H1 (cell line): ENCODE measurements around the gene SLC26A1. TPM values are rescaled to one million over a fixed set of nuclear protein-coding genes. Genes with fewer than 3 reads are reported as not detected.

ENCODE experiments used
- NRF1 ChIP-seq: IDR thresholded peaks from 2 replicates; pipeline ENCODE4 v1.6.1; 2011; ENCODE audit warnings: mild to moderate bottlenecking, low read depth, low read length, improper control_type of control experiment
- polyA plus RNA-seq, 7 experiments: library from polyadenylated mRNA; depleted of rRNA in 3 of 7; stranded (reverse) in 5 of 7; unstranded in 2 of 7; fragments of >200 nt in 5 of 7; fragments of 200-250 nt in 2 of 7; gene quantifications; 1 replicate in 5 of 7; 2 replicates in 1 of 7; 4 replicates in 1 of 7; pipeline versions ENCODE4 v1.2.1 to v1.2.3, GENCODE V29; 2011 to 2013; ENCODE audit warnings: missing spikeins in 2 of 7, mixed read lengths in 2 of 7
- total RNA-seq: library from RNA; stranded (reverse); fragmentation: NEBNext Ultra II Directional; extraction: Animal tissue kit (Norgen Biotek cat#: 25700); gene quantifications from 2 replicates; pipeline ENCODE4 v1.2.1, GENCODE V29; 2021
- TF ChIP-seq, protein P1 (sequence below): IDR thresholded peaks from 2 replicates; pipeline ENCODE4 v1.6.1; 2011; ENCODE audit warnings: low read depth, mild to moderate bottlenecking, low read length; ENCODE audit not compliant: insufficient read depth

Gene SLC26A1
- total and polyA plus RNA-seq, 2 of the 8 experiments (the other 6 are each of a cell fraction or from before 2014, with no cell fraction given), result 0.11 TPM; not detected in 1

DNA sequence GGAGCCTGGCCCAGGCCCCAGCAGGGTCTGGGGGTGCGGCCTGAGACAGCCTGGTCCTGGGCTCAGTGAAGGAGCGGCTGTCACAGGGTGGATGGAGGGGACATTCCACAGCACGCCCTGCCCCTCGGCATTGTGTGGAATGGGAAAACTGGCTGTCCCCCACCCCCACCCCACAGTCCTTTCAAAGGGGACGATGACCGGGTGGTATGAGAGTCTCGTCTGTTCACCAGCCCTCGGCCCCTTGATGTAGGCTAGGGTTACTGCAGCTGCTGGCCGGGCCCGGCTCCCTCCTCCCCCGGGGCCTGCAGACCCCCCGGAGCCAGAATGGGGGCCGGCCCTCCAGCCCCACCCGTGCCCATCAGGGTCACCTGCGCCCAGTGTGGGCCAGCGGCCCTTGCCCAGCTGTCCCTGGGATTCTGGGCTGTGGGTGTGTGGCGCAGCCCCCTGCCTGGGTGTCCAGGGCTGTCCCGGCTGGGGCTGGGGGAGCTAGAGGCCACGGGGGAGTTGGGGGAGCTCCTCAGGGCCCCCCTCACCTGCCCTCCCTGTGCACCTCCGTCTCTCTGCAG is 30.0 kb upstream of the SLC26A1 start (continued):
- TF ChIP-seq, protein P1, sequence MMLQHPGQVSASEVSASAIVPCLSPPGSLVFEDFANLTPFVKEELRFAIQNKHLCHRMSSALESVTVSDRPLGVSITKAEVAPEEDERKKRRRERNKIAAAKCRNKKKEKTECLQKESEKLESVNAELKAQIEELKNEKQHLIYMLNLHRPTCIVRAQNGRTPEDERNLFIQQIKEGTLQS, result no peak
- no peak for TF ChIP-seq NRF1
